Measurements from ENCODE around the gene TBC1D5.
"Not testable (repeated sequence)": the region's sequence is repeated elsewhere in the genome, so short reads cannot be mapped to it uniquely, and the experiment has no call there.

Gene TBC1D5

GRCh38 chr3:17747174-17747889, 4.9 kb upstream of the TBC1D5 start:
- DNase-seq = no peak

- no peak for DNase-seq
Measured at GRCh38 chr3:17745894-17746293, 3.5 kb upstream of the TBC1D5 start.

GRCh38 chr3:17745301-17745700, 2.9 kb upstream of the TBC1D5 start:
- no peak for DNase-seq

- no peak for DNase-seq
Measured at GRCh38 chr3:17744693-17745092, 2.3 kb upstream of the TBC1D5 start.

- no peak for DNase-seq
Measured at GRCh38 chr3:17743658-17743995, 1.2 kb upstream of the TBC1D5 start.

GRCh38 chr3:17742880-17743657, 638 bp upstream of the TBC1D5 start:
- peak; percentile 46 for DNase-seq

GRCh38 chr3:17741621-17742101, 770 bp downstream of the TBC1D5 start:
- DNase-seq = no peak

GRCh38 chr3:17740721-17741141, 1.7 kb downstream of the TBC1D5 start:
- DNase-seq = peak; percentile 13

- DNase-seq = no peak
Measured at GRCh38 chr3:17738921-17739320, 3.5 kb downstream of the TBC1D5 start.

GRCh38 chr3:17738219-17738618, 4.2 kb downstream of the TBC1D5 start:
- no peak for DNase-seq

GRCh38 chr3:17737591-17737990, 4.8 kb downstream of the TBC1D5 start:
- DNase-seq = no peak

- not testable (repeated sequence) for DNase-seq
Measured at GRCh38 chr3:17735362-17735761, 7.1 kb downstream of the TBC1D5 start.

GRCh38 chr3:17733768-17734167, 8.7 kb downstream of the TBC1D5 start:
- no peak for DNase-seq

GRCh38 chr3:17733215-17733614, 9.2 kb downstream of the TBC1D5 start:
- DNase-seq = no peak

GRCh38 chr3:17730318-17730967, 12.0 kb downstream of the TBC1D5 start:
- DNase-seq = no peak

GRCh38 chr3:17726313-17726712, 16.1 kb downstream of the TBC1D5 start:
- DNase-seq = no peak

- not testable (repeated sequence) for DNase-seq
Measured at GRCh38 chr3:17725844-17726243, 16.6 kb downstream of the TBC1D5 start.

GRCh38 chr3:17724948-17725347, 17.5 kb downstream of the TBC1D5 start:
- DNase-seq = no peak

- DNase-seq = no peak
Measured at GRCh38 chr3:17724122-17724521, 18.3 kb downstream of the TBC1D5 start.

- no peak for DNase-seq
Measured at GRCh38 chr3:17717411-17717810, 25.0 kb downstream of the TBC1D5 start.

GRCh38 chr3:17714473-17714872, 28.0 kb downstream of the TBC1D5 start:
- DNase-seq = no peak

GRCh38 chr3:17709236-17709810, 33.1 kb downstream of the TBC1D5 start:
- no peak for DNase-seq

- DNase-seq = no peak
Measured at GRCh38 chr3:17707813-17708543, 34.5 kb downstream of the TBC1D5 start.
